ENCODE data around the gene ENTPD2.

Gene ENTPD2

DNA sequence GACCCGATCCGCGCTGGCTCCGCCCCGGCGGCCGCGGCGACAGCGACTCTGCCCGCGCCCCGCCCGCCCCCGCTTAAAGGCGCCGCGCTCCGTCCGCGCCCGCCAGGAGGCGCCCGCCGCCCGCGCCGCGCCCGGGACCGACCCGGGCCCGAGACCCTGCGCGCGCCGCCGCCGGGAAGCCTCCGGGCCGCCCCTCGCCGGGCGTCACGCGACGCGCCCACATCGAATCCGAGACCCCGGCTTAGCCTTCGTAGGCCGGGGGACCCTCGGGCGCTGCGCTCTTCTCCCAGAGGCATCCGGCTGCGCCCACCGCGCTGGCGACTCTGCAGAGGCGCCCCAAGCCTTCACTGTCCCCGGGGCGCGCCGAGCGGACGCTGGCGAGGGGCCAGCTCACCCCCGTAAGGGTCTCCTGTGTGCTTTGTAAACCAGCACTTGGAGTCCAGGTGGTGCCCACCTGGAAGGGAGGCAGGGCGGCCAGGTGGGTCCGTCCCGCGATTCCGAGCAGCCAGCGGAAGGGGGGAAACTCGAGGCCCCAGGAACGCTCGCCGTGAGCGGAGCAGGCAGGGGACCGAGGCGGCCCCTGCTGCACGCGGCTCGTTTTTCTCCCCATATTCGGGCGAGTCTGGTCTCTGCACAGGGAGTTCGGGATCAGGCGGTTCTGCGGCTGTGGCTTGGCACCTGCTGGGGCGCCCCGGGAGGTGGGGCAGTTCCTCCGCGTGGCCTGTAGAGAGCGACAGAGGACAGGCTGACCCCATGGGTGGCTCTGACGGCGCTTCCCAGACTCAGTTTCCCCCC, 25.4 kb downstream of the ENTPD2 start (continued):
- TF ChIP-seq, protein P1, sequence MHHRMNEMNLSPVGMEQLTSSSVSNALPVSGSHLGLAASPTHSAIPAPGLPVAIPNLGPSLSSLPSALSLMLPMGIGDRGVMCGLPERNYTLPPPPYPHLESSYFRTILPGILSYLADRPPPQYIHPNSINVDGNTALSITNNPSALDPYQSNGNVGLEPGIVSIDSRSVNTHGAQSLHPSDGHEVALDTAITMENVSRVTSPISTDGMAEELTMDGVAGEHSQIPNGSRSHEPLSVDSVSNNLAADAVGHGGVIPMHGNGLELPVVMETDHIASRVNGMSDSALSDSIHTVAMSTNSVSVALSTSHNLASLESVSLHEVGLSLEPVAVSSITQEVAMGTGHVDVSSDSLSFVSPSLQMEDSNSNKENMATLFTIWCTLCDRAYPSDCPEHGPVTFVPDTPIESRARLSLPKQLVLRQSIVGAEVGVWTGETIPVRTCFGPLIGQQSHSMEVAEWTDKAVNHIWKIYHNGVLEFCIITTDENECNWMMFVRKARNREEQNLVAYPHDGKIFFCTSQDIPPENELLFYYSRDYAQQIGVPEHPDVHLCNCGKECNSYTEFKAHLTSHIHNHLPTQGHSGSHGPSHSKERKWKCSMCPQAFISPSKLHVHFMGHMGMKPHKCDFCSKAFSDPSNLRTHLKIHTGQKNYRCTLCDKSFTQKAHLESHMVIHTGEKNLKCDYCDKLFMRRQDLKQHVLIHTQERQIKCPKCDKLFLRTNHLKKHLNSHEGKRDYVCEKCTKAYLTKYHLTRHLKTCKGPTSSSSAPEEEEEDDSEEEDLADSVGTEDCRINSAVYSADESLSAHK (tag by site-specific recombination; IDR thresholded peaks at IDR 0.05) = no peak
- no peak for TF ChIP-seq SCRT2 (tag by site-specific recombination; IDR thresholded peaks at IDR 0.05)
- TF ChIP-seq ZBTB8A (tag by site-specific recombination; IDR thresholded peaks at IDR 0.05) = peak; percentile 97
- TF ChIP-seq, protein P2, sequence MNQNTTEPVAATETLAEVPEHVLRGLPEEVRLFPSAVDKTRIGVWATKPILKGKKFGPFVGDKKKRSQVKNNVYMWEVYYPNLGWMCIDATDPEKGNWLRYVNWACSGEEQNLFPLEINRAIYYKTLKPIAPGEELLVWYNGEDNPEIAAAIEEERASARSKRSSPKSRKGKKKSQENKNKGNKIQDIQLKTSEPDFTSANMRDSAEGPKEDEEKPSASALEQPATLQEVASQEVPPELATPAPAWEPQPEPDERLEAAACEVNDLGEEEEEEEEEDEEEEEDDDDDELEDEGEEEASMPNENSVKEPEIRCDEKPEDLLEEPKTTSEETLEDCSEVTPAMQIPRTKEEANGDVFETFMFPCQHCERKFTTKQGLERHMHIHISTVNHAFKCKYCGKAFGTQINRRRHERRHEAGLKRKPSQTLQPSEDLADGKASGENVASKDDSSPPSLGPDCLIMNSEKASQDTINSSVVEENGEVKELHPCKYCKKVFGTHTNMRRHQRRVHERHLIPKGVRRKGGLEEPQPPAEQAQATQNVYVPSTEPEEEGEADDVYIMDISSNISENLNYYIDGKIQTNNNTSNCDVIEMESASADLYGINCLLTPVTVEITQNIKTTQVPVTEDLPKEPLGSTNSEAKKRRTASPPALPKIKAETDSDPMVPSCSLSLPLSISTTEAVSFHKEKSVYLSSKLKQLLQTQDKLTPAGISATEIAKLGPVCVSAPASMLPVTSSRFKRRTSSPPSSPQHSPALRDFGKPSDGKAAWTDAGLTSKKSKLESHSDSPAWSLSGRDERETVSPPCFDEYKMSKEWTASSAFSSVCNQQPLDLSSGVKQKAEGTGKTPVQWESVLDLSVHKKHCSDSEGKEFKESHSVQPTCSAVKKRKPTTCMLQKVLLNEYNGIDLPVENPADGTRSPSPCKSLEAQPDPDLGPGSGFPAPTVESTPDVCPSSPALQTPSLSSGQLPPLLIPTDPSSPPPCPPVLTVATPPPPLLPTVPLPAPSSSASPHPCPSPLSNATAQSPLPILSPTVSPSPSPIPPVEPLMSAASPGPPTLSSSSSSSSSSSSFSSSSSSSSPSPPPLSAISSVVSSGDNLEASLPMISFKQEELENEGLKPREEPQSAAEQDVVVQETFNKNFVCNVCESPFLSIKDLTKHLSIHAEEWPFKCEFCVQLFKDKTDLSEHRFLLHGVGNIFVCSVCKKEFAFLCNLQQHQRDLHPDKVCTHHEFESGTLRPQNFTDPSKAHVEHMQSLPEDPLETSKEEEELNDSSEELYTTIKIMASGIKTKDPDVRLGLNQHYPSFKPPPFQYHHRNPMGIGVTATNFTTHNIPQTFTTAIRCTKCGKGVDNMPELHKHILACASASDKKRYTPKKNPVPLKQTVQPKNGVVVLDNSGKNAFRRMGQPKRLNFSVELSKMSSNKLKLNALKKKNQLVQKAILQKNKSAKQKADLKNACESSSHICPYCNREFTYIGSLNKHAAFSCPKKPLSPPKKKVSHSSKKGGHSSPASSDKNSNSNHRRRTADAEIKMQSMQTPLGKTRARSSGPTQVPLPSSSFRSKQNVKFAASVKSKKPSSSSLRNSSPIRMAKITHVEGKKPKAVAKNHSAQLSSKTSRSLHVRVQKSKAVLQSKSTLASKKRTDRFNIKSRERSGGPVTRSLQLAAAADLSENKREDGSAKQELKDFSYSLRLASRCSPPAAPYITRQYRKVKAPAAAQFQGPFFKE (tag by site-specific recombination; IDR thresholded peaks at IDR 0.05; ENCODE audit: borderline replicate concordance) = no peak
- peak; percentile 52 for TF ChIP-seq KLF1 (tag by site-specific recombination; IDR thresholded peaks at IDR 0.05)
- TF ChIP-seq, protein P3, sequence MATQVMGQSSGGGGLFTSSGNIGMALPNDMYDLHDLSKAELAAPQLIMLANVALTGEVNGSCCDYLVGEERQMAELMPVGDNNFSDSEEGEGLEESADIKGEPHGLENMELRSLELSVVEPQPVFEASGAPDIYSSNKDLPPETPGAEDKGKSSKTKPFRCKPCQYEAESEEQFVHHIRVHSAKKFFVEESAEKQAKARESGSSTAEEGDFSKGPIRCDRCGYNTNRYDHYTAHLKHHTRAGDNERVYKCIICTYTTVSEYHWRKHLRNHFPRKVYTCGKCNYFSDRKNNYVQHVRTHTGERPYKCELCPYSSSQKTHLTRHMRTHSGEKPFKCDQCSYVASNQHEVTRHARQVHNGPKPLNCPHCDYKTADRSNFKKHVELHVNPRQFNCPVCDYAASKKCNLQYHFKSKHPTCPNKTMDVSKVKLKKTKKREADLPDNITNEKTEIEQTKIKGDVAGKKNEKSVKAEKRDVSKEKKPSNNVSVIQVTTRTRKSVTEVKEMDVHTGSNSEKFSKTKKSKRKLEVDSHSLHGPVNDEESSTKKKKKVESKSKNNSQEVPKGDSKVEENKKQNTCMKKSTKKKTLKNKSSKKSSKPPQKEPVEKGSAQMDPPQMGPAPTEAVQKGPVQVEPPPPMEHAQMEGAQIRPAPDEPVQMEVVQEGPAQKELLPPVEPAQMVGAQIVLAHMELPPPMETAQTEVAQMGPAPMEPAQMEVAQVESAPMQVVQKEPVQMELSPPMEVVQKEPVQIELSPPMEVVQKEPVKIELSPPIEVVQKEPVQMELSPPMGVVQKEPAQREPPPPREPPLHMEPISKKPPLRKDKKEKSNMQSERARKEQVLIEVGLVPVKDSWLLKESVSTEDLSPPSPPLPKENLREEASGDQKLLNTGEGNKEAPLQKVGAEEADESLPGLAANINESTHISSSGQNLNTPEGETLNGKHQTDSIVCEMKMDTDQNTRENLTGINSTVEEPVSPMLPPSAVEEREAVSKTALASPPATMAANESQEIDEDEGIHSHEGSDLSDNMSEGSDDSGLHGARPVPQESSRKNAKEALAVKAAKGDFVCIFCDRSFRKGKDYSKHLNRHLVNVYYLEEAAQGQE (tag by site-specific recombination; IDR thresholded peaks at IDR 0.05) = no peak
- peak; percentile 55 for TF ChIP-seq SP3 (tag by site-specific recombination; IDR thresholded peaks at IDR 0.05)
- TF ChIP-seq, protein P4, sequence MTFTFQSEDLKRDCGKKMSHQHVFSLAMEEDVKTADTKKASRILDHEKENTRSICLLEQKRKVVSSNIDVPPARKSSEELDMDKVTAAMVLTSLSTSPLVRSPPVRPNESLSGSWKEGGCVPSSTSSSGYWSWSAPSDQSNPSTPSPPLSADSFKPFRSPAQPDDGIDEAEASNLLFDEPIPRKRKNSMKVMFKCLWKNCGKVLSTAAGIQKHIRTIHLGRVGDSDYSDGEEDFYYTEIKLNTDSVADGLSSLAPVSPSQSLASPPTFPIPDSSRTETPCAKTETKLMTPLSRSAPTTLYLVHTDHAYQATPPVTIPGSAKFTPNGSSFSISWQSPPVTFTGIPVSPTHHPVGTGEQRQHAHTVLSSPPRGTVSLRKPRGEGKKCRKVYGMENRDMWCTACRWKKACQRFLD (tag by site-specific recombination; IDR thresholded peaks at IDR 0.05) = no peak
- TF ChIP-seq, protein P5, sequence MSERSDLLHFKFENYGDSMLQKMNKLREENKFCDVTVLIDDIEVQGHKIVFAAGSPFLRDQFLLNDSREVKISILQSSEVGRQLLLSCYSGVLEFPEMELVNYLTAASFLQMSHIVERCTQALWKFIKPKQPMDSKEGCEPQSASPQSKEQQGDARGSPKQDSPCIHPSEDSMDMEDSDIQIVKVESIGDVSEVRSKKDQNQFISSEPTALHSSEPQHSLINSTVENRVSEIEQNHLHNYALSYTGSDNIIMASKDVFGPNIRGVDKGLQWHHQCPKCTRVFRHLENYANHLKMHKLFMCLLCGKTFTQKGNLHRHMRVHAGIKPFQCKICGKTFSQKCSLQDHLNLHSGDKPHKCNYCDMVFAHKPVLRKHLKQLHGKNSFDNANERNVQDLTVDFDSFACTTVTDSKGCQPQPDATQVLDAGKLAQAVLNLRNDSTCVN (tag by site-specific recombination; optimal IDR thresholded peaks at IDR 0.05) = peak; percentile 67
- TF ChIP-seq ZNF341 (tag by site-specific recombination; IDR thresholded peaks at IDR 0.05; ENCODE audit: low read depth) = peak; percentile 62
- TF ChIP-seq ZNF600 (tag by site-specific recombination; IDR thresholded peaks at IDR 0.05) = peak; percentile 89
- peak; percentile 48; the same call in 1 of the 2 replicates for TF ChIP-seq ZNF654 (tag by site-specific recombination; IDR thresholded peaks at IDR 0.05; ENCODE audit: low read depth)
- TF ChIP-seq, protein P6, sequence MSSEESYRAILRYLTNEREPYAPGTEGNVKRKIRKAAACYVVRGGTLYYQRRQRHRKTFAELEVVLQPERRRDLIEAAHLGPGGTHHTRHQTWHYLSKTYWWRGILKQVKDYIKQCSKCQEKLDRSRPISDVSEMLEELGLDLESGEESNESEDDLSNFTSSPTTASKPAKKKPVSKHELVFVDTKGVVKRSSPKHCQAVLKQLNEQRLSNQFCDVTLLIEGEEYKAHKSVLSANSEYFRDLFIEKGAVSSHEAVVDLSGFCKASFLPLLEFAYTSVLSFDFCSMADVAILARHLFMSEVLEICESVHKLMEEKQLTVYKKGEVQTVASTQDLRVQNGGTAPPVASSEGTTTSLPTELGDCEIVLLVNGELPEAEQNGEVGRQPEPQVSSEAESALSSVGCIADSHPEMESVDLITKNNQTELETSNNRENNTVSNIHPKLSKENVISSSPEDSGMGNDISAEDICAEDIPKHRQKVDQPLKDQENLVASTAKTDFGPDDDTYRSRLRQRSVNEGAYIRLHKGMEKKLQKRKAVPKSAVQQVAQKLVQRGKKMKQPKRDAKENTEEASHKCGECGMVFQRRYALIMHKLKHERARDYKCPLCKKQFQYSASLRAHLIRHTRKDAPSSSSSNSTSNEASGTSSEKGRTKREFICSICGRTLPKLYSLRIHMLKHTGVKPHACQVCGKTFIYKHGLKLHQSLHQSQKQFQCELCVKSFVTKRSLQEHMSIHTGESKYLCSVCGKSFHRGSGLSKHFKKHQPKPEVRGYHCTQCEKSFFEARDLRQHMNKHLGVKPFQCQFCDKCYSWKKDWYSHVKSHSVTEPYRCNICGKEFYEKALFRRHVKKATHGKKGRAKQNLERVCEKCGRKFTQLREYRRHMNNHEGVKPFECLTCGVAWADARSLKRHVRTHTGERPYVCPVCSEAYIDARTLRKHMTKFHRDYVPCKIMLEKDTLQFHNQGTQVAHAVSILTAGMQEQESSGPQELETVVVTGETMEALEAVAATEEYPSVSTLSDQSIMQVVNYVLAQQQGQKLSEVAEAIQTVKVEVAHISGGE (tag by site-specific recombination; conservative IDR thresholded peaks at IDR 0.05; ENCODE audit: low read depth) = no peak; the same call in 1 of the 2 replicates
- TF ChIP-seq, protein P7, sequence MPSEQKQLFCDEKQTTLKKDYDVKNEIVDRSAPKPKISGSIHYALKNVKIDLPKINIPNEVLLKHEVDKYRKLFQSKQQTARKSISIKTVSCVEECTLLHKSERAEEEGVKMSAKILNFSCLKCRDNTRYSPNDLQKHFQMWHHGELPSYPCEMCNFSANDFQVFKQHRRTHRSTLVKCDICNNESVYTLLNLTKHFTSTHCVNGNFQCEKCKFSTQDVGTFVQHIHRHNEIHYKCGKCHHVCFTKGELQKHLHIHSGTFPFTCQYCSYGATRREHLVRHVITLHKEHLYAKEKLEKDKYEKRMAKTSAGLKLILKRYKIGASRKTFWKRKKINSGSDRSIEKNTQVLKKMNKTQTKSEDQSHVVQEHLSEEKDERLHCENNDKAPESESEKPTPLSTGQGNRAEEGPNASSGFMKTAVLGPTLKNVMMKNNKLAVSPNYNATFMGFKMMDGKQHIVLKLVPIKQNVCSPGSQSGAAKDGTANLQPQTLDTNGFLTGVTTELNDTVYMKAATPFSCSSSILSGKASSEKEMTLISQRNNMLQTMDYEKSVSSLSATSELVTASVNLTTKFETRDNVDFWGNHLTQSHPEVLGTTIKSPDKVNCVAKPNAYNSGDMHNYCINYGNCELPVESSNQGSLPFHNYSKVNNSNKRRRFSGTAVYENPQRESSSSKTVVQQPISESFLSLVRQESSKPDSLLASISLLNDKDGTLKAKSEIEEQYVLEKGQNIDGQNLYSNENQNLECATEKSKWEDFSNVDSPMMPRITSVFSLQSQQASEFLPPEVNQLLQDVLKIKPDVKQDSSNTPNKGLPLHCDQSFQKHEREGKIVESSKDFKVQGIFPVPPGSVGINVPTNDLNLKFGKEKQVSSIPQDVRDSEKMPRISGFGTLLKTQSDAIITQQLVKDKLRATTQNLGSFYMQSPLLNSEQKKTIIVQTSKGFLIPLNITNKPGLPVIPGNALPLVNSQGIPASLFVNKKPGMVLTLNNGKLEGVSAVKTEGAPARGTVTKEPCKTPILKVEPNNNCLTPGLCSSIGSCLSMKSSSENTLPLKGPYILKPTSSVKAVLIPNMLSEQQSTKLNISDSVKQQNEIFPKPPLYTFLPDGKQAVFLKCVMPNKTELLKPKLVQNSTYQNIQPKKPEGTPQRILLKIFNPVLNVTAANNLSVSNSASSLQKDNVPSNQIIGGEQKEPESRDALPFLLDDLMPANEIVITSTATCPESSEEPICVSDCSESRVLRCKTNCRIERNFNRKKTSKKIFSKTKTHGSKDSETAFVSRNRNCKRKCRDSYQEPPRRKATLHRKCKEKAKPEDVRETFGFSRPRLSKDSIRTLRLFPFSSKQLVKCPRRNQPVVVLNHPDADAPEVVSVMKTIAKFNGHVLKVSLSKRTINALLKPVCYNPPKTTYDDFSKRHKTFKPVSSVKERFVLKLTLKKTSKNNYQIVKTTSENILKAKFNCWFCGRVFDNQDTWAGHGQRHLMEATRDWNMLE (tag by site-specific recombination; conservative IDR thresholded peaks at IDR 0.05; ENCODE audit: low read depth) = no peak
